ENCODE results near the gene RGCC. TPM values are rescaled to one million over a fixed set of nuclear protein-coding genes. Genes with fewer than 3 reads are reported as not detected.

The RGCC gene
- total RNA-seq, 4 donors from 2014 or later, result 56.5 to 142 (median 77.1) TPM

- no peak for TF ChIP-seq POLR2AphosphoS5 (IDR thresholded peaks at IDR 0.05)
- no peak for TF ChIP-seq EP300 (IDR thresholded peaks at IDR 0.05)
- Histone ChIP-seq H3K9me3 (no peaks in the 10 kb centered on the region), H3K27ac (replicated peaks in 1 of 4) (no peak overlapping the region), H3K27me3 (peaks cover 0 to 4% (median 0%) of the 10 kb centered on the region in 4 donors), H3K36me3 (peaks cover 0 to 75% (median 19%) of the 10 kb centered on the region in 4 donors), H3K4me3 (no peak overlapping the region), H3K4me1 (peaks cover 26 to 45% (median 41%) of the 10 kb centered on the region in 4 donors)
- 100% methylated on average over 2 of the region's 2 CpGs for WGBS
- DNase-seq (ENCODE audit: extremely low spot score), result no peak
- intact Hi-C loops (cut with DNase I), result no loop called here
Measured at GRCh38 chr13:41468631-41469030, 11.3 kb downstream of the RGCC start.

GRCh38 chr13:41470196-41470595 is 12.8 kb downstream of the RGCC start:
- 94% methylated on average over 4 of the region's 4 CpGs for WGBS
- peaks cover 0 to 64% (median 16%) of the 10 kb centered on the region in 4 donors for H3K36me3 ChIP-seq
- no peak overlapping the region for H3K4me3 ChIP-seq
- intact Hi-C loops (cut with DNase I), result no loop called here
- peaks cover 12 to 32% (median 26%) of the 10 kb centered on the region in 4 donors for H3K4me1 ChIP-seq
- H3K9me3 ChIP-seq, result no peaks in the 10 kb centered on the region
- no peak overlapping the region for H3K27ac ChIP-seq (replicated peaks in 1 of 4)
- TF ChIP-seq POLR2A (IDR thresholded peaks at IDR 0.05; ENCODE audit: low read depth), result no peak
- no peak for TF ChIP-seq EP300 (IDR thresholded peaks at IDR 0.05)
- no peak for TF ChIP-seq CTCF (IDR thresholded peaks at IDR 0.05)
- no peak for TF ChIP-seq POLR2AphosphoS5 (IDR thresholded peaks at IDR 0.05)
- H3K27me3 ChIP-seq, result no peaks in the 10 kb centered on the region
- no peak for DNase-seq (ENCODE audit: extremely low spot score)

- intact Hi-C loops (cut with DNase I), result no loop called here
- H3K27me3 ChIP-seq, result no peaks in the 10 kb centered on the region
- peaks cover 9 to 16% (median 16%) of the 10 kb centered on the region in 4 donors for H3K4me1 ChIP-seq
- no peak overlapping the region for H3K4me3 ChIP-seq
- H3K36me3 ChIP-seq, result peaks cover 0 to 52% (median 16%) of the 10 kb centered on the region in 4 donors
- no peaks in the 10 kb centered on the region for H3K9me3 ChIP-seq
- TF ChIP-seq POLR2A (IDR thresholded peaks at IDR 0.05; ENCODE audit: low read depth) (no peak), EP300 (IDR thresholded peaks at IDR 0.05) (no peak), POLR2AphosphoS5 (IDR thresholded peaks at IDR 0.05) (no peak), CTCF (IDR thresholded peaks at IDR 0.05) (no peak)
- H3K27ac ChIP-seq (replicated peaks in 1 of 4), result no peak overlapping the region
- 79% methylated on average over 5 of the region's 5 CpGs for WGBS
- DNase-seq (ENCODE audit: extremely low spot score), result no peak
Measured at GRCh38 chr13:41471785-41472184, 14.4 kb downstream of the RGCC start.

GRCh38 chr13:41487222-41487621 is 29.9 kb downstream of the RGCC start:
- H3K4me3 ChIP-seq, result no peak overlapping the region
- H3K4me1 ChIP-seq, result peaks cover 0 to under 1% (median 0%) of the 10 kb centered on the region in 4 donors
- intact Hi-C loops (cut with DNase I), result no loop called here
- H3K27me3 ChIP-seq, result no peaks in the 10 kb centered on the region
- peaks cover 0 to 7% (median 2%) of the 10 kb centered on the region in 4 donors for H3K9me3 ChIP-seq
- no peaks in the 10 kb centered on the region for H3K36me3 ChIP-seq
- no peak overlapping the region for H3K27ac ChIP-seq (replicated peaks in 1 of 4)
- 75% methylated on average over 2 of the region's 2 CpGs for WGBS
- no peak for DNase-seq (ENCODE audit: extremely low spot score)
- TF ChIP-seq POLR2A (IDR thresholded peaks at IDR 0.05; ENCODE audit: low read depth), result no peak
- no peak for TF ChIP-seq CTCF (IDR thresholded peaks at IDR 0.05)

- no peak for DNase-seq (ENCODE audit: extremely low spot score)
- no peaks in the 10 kb centered on the region for H3K27me3 ChIP-seq
- no peaks in the 10 kb centered on the region for H3K36me3 ChIP-seq
- H3K4me3 ChIP-seq, result no peak overlapping the region
- H3K9me3 ChIP-seq, result peaks cover 0 to 7% (median 2%) of the 10 kb centered on the region in 4 donors
- peaks cover 0 to 7% (median under 1%) of the 10 kb centered on the region in 4 donors for H3K4me1 ChIP-seq
- TF ChIP-seq POLR2A (IDR thresholded peaks at IDR 0.05; ENCODE audit: low read depth) (no peak), EP300 (IDR thresholded peaks at IDR 0.05) (no peak), CTCF (IDR thresholded peaks at IDR 0.05) (no peak), POLR2AphosphoS5 (IDR thresholded peaks at IDR 0.05) (no peak)
- intact Hi-C loops (cut with DNase I), result no loop called here
- 94% methylated on average over 2 of the region's 2 CpGs for WGBS
- no peak overlapping the region for H3K27ac ChIP-seq (replicated peaks in 1 of 4)
Measured at GRCh38 chr13:41488124-41488523, 30.8 kb downstream of the RGCC start.
